Activated T-helper 1 cell treated with anti-CD3 and anti-CD28 coated beads, Interleukin-12 subunit alpha, Interleukin-12 subunit beta, Interleukin-2, Interleukin-4 antibody, amounts not matched to agents 30 ng/mL and 10 ng/mL and 1 ng/mL, durations not matched to agents 14 hours and 24 hours and 36 hours (primary cell): ENCODE measurements around the gene C12orf56. TPM values are rescaled to one million over a fixed set of nuclear protein-coding genes. Genes with fewer than 3 reads are reported as not detected.
"Not testable (repeated sequence)": the region's sequence is repeated elsewhere in the genome, so short reads cannot be mapped to it uniquely, and the experiment has no call there.

Source experiments
- DNase-seq: peaks from one replicate; pipeline ENCODE4 v3.0.0; 2021; ENCODE audit warnings: low spot score
- H3K27ac Mint-ChIP-seq: one replicate; pipeline ENCODE4 v1.8.0; 2021; ENCODE audit warnings: mild to moderate bottlenecking, mixed read lengths
- H3K27me3 Mint-ChIP-seq: one replicate; pipeline ENCODE4 v1.8.0; 2022; ENCODE audit warnings: mild to moderate bottlenecking, moderate library complexity, mixed read lengths; ENCODE audit not compliant: insufficient read depth
- H3K36me3 Mint-ChIP-seq: one replicate; pipeline ENCODE4 v1.8.0; 2021; ENCODE audit warnings: low read depth, mixed read lengths
- H3K4me1 Mint-ChIP-seq: one replicate; pipeline ENCODE4 v1.8.0; 2021; ENCODE audit warnings: low read depth, mixed read lengths
- H3K4me3 Mint-ChIP-seq: one replicate; pipeline ENCODE4 v1.8.0; 2021; ENCODE audit warnings: mild to moderate bottlenecking, moderate library complexity, mixed read lengths
- H3K9me3 Mint-ChIP-seq: one replicate; pipeline ENCODE4 v1.8.0; 2021; ENCODE audit warnings: mixed read lengths
- intact Hi-C: fragments of 100-400 bp; cut with micrococcal nuclease; formaldehyde crosslinking; loops from one replicate; pipeline ENCODE4 v1.15.1; 2024
- total RNA-seq: library from RNA; stranded (reverse); gene quantifications from 2 replicates; pipeline ENCODE4 v1.2.3, GENCODE V29; 2022

The C12orf56 gene
- total RNA-seq, 1 donor from 2014 or later, result not detected

DNA sequence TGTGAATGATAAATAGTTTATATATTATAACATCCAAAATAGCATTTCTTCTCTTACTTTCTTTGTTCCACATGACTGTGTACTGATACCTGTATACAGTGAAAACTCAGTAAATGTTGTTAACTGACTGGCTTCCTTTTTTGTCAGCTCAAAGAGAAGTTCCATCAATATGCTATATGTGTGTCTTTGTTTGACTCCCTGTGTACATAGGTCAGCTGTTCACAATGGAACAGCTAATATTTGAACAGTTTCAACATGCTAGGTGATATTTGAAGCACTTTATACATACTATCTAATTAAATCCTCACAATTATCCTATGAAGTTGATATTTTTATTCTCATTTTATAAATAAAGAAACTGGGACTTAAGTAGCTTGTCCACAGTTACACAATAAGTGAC is 153.2 kb downstream of the C12orf56 start:
- Mint-ChIP-seq H3K4me3 (no peak overlapping the region), H3K27ac (no peak overlapping the region), H3K4me1 (no peaks in the 10 kb centered on the region), H3K27me3 (peaks cover 11% of the 10 kb centered on the region), H3K9me3 (no peaks in the 10 kb centered on the region), H3K36me3 (no peaks in the 10 kb centered on the region)
- intact Hi-C loops, result no loop called here
- DNase-seq, result no peak

DNA sequence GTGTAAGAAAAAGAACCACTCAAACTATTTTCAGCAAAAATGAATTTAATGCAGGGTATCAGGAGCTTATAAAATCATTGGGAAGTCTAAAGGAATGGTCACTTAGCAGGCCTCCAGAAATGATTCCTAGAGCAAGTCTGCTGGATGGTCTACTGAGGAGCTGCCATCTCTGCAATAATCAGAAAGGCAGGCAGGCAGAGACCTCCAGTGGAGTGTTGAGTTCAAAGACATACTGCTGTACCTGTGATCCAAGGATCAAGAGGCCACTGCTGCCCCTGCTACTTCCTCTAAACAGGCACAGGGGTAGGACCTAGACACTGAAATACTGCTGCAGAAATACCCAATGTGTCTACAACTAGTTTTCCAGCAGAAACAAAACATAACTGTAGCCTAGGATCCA is 154.0 kb downstream of the C12orf56 start:
- no peak overlapping the region for H3K4me3 Mint-ChIP-seq
- H3K4me1 Mint-ChIP-seq, result no peaks in the 10 kb centered on the region
- H3K9me3 Mint-ChIP-seq, result no peaks in the 10 kb centered on the region
- H3K27ac Mint-ChIP-seq, result no peak overlapping the region
- H3K36me3 Mint-ChIP-seq, result no peaks in the 10 kb centered on the region
- DNase-seq, result no peak
- intact Hi-C loops, result no loop called here
- H3K27me3 Mint-ChIP-seq, result peaks cover 9% of the 10 kb centered on the region

DNA sequence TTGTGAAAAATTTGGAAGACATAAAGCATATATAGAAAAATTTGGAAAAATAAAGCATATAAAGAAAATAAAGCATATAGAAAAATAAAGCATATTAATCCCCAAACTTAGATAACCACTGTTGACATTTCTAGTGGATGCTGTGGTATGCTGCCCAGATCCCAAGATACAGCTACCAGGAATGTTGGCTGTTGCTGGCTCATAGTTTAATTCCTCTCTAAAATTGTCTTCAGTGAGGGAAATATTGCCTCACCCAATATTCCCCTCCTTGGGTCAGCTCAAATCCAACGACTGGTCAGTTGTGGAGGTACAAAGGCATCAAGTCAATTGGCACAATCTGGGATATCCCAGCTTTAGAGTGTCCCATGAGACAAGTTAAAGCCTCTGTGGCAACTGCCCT is 158.4 kb downstream of the C12orf56 start:
- no peak for DNase-seq
- H3K27me3 Mint-ChIP-seq, result peaks cover 27% of the 10 kb centered on the region
- no peaks in the 10 kb centered on the region for H3K4me1 Mint-ChIP-seq
- intact Hi-C loops, result no loop called here
- no peaks in the 10 kb centered on the region for H3K36me3 Mint-ChIP-seq
- no peak overlapping the region for H3K27ac Mint-ChIP-seq
- H3K9me3 Mint-ChIP-seq, result no peaks in the 10 kb centered on the region
- H3K4me3 Mint-ChIP-seq, result no peak overlapping the region

DNA sequence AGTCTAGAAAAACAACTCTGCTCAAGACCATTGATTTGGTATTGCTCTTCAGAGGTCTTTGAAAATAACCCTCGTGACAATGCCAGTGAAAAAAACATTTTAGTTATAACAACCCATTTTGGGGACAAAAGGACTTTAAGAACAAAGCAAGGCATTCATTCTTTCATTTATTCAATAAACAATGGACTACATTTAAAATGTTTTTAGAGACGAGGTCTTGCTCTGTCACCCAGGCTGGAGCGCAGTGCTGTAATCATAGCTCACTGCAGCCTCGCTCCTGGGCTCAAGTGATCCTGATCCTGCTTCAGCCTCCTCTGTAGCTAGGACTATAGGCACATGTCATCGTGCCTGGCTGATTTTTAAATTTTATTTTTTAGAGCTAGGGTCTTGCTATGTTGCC is 160.8 kb downstream of the C12orf56 start:
- no peak overlapping the region for H3K4me3 Mint-ChIP-seq
- no peaks in the 10 kb centered on the region for H3K4me1 Mint-ChIP-seq
- intact Hi-C loops, result loop anchor here (10.0 kb wide), 1 partner anchor 945 kb away; no protein-coding TSS in a partner anchor
- no peaks in the 10 kb centered on the region for H3K36me3 Mint-ChIP-seq
- DNase-seq, result no peak
- peaks cover 38% of the 10 kb centered on the region for H3K27me3 Mint-ChIP-seq
- H3K27ac Mint-ChIP-seq, result no peak overlapping the region
- H3K9me3 Mint-ChIP-seq, result no peaks in the 10 kb centered on the region

DNA sequence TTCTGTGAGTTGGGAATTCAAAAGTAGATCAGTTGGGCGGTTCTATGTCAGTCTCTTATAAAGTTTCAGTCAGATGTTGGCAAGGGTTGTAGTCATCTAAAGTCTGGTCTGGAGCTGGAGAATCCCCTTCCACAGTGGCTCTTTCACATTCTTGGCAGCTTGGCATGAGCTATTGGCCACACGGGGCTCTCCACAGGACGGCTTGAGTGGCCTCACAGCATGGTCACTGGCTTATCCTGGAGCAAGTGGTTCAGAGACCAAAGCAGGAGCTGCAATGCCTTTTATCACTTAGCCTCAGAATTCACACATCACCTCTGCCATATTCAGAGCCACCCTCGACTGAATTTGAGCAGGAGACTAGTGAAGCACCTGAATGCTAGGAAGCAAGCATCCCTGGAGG is 161.3 kb downstream of the C12orf56 start:
- H3K4me3 Mint-ChIP-seq, result no peak overlapping the region
- intact Hi-C loops, result loop anchor here (10.0 kb wide), 1 partner anchor 946 kb away; no protein-coding TSS in a partner anchor

DNA sequence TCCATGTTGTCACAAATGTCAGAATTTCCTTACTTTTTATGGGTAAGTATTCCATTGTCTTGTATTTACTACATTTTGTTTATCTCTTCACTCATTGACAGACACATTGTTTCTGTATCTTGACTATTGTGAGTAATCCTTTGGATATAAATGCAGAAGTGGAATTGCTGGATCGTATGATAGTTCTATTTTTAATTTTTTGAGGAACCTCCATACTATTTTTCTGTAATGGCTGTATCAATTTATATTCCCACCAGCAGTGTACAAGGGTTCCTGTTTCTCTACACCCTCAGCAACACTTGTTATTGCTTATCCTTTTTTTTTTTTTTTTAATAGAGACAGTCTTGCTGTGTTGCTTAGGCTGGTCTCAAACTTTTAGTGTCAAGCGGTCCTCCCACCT is 164.9 kb downstream of the C12orf56 start:
- H3K4me3 Mint-ChIP-seq, result no peak overlapping the region
- H3K36me3 Mint-ChIP-seq, result peaks cover 2% of the 10 kb centered on the region
- H3K27me3 Mint-ChIP-seq, result peaks cover 32% of the 10 kb centered on the region
- H3K9me3 Mint-ChIP-seq, result no peaks in the 10 kb centered on the region
- DNase-seq, result no peak
- intact Hi-C loops, result loop anchor here (10.0 kb wide), 1 partner anchor 949 kb away; no protein-coding TSS in a partner anchor
- H3K4me1 Mint-ChIP-seq, result peaks cover 10% of the 10 kb centered on the region
- H3K27ac Mint-ChIP-seq, result no peak overlapping the region

More for the DNA sequence above, 161.3 kb downstream of the C12orf56 start:
- Mint-ChIP-seq H3K27me3 (peaks cover 38% of the 10 kb centered on the region), H3K27ac (no peak overlapping the region), H3K4me1 (no peaks in the 10 kb centered on the region), H3K36me3 (no peaks in the 10 kb centered on the region), H3K9me3 (no peaks in the 10 kb centered on the region)
- no peak for DNase-seq

DNA sequence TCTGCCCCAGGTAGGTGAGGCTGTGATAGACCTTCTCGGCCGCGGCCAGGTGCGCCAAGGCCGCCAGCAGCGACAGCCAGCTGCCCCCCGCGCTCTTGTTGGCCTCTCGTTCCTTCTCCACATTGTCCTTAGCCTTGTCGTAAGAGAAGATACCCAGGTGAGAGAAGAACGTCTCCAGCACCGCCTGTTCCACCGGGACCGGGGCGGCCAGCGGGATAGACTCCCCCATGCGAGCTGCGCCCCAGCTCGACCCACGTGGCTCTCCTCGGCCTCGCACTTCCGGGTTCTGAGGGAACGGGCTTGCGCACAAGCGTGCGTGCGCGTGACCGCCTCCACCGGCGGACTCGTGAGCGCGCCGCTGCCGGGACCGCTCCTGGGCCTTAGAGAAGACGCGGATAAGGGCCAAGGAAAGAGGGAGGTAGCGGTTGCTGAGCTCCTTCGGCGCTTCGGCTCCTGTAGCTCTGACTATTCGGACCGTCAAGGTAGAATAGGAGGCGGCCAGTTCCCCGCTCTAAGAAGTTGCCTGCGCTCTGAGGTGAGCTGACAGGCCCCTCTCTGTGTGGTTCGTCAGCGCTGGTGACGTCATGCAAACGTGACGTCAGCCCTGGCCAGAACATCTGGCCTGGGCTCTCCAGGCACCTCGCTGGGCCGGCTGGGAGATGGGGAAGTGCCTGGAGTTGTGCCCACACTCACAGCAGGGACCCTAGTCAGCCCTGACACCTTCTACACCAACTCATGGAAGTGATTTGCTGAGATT is 168.4 kb downstream of the C12orf56 start, which contains the start of gene KICS2:
KICS2 (minus strand) TSS at position 288 of the 757 bp plus-strand sequence; CDS start at position 229, 59 bp downstream.
- H3K4me1 Mint-ChIP-seq, result peaks cover 33% of the 10 kb centered on the region
- no peaks in the 10 kb centered on the region for H3K9me3 Mint-ChIP-seq
- peak within 1 kb of the TSS; percentile 100 for H3K27ac Mint-ChIP-seq
- intact Hi-C loops, result loop anchor here (1.0 to 10.0 kb wide), 7 partner anchors 182 to 953 kb away; partner anchors contain the start of genes GNS, SRGAP1, TBK1 and XPOT
- peak within 1 kb of the TSS; percentile 100 for H3K4me3 Mint-ChIP-seq
- peaks cover 14% of the 10 kb centered on the region for H3K27me3 Mint-ChIP-seq
- peaks cover 2% of the 10 kb centered on the region for H3K36me3 Mint-ChIP-seq
- peak; percentile 88 for DNase-seq

DNA sequence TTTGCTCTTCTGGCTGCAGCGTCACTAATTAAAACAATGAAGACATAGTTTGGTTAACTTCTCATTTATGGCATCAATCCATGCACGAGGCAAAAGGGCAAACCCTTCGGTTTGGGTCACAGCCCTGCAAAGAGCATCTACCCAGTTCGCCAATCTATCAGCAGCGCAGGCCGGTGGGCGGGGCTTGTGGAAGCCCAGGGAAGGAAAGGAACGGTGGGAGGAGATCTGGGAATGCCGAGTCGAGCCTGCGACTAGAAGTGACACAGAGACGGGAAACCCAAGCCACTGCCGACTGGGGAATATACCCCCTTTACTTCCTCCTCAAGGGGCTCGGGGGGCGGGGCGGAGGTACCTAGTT is 168.9 kb downstream of the C12orf56 start:
- peak; percentile 35 for DNase-seq
- intact Hi-C loops, result loop anchor here (1.0 to 10.0 kb wide), 7 partner anchors 183 to 953 kb away; partner anchors contain the start of genes GNS, SRGAP1, TBK1 and XPOT
- peak overlapping the region; percentile 100 for H3K27ac Mint-ChIP-seq
- H3K27me3 Mint-ChIP-seq, result peaks cover 13% of the 10 kb centered on the region
- H3K4me3 Mint-ChIP-seq, result peak overlapping the region; percentile 100
- no peaks in the 10 kb centered on the region for H3K9me3 Mint-ChIP-seq
- H3K4me1 Mint-ChIP-seq, result peaks cover 33% of the 10 kb centered on the region
- peaks cover 2% of the 10 kb centered on the region for H3K36me3 Mint-ChIP-seq

DNA sequence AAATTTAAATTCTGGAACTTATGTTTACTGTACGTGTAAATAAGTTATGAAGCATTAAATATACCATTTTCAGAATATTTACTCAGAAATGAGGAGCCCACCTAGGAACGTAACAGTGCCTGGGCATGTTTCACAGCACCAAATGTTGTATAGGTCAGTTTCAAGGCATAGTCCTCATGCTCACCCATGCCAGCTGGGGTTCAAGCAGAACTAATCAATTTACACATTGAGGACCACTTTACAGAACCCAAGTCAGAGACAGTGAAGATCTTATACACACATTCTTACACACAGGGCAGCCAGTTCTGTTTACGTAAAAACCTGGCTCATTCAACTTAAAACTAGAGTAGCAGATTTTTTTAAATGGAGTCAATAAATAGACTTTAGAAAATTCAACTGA is 170.5 kb downstream of the C12orf56 start:
- Mint-ChIP-seq H3K27me3 (peaks cover 2% of the 10 kb centered on the region), H3K36me3 (peaks cover 2% of the 10 kb centered on the region), H3K4me3 (no peak overlapping the region), H3K27ac (no peak overlapping the region), H3K9me3 (no peaks in the 10 kb centered on the region), H3K4me1 (peaks cover 33% of the 10 kb centered on the region)
- intact Hi-C loops, result loop anchor here (5.0 to 10.0 kb wide), 2 partner anchors 537 to 955 kb away; partner anchors contain the start of gene GNS
- no peak for DNase-seq

DNA sequence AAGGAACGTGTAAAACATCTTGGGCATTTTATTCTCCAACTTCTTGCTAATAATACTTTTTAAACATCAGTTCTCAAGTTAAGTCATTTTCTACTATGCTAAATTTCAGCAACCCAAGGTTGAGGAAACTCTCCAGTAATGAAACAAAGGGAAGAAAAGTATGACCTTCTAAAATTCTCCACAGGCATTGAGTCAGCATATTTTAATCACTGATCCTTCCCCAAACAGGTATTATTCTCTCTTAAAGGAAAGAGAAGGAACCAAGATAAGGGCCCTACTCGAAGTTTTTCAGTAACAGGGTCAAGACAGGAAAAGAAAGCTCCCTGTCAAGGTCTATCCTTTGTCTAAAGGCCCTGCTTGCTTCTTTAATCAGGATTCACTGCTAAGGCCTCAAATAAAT is 171.4 kb downstream of the C12orf56 start:
- DNase-seq, result no peak
- intact Hi-C loops, result no loop called here
- Mint-ChIP-seq H3K4me3 (peak overlapping the region; percentile 27), H3K36me3 (peaks cover 2% of the 10 kb centered on the region), H3K27ac (no peak overlapping the region), H3K27me3 (no peaks in the 10 kb centered on the region), H3K4me1 (peaks cover 33% of the 10 kb centered on the region), H3K9me3 (no peaks in the 10 kb centered on the region)

DNA sequence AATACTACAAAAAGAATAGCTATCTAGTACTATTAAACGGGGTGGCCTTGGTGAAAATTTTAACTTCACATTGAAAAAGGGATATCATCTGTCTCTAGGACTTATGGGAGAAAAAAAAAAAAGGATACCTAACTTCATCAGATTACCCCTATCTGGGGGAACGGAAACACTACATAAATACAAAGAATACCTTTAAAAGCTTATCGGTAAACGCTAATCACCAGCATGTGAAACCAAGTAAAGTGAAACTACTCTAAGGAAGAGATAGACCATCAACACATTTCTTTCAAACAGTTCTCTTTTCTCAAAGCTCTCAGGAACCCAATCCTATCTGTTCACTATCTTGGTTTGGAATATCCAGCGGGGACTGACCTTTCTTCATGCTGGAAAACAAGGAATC is 172.0 kb downstream of the C12orf56 start:
- H3K9me3 Mint-ChIP-seq, result no peaks in the 10 kb centered on the region
- peaks cover 7% of the 10 kb centered on the region for H3K36me3 Mint-ChIP-seq
- intact Hi-C loops, result no loop called here
- DNase-seq, result no peak
- no peak overlapping the region for H3K4me3 Mint-ChIP-seq
- H3K4me1 Mint-ChIP-seq, result peaks cover 33% of the 10 kb centered on the region
- H3K27ac Mint-ChIP-seq, result no peak overlapping the region
- H3K27me3 Mint-ChIP-seq, result no peaks in the 10 kb centered on the region

DNA sequence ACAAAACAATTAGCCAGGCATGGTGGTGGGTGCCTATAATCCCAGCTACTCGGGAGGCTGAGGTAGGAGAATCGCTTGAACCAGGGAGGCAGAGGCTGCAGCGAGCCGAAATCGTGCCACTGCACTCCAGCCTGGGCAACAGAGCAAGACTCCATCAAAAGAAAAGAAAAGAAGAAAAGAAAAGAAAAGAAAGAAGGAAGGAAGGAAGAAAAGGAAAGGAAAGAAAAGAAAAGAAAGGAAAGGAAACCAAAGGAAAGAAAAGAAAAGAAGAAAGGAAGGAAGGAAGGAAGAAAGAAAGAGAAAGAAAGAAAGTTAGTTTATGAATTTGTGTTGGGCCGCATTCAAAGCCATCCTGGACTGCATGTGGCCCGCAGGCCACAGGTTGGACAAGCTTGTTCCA is 172.9 kb downstream of the C12orf56 start:
- Mint-ChIP-seq H3K4me3 (peak overlapping the region; percentile 29), H3K4me1 (peaks cover 33% of the 10 kb centered on the region)
- H3K27me3 Mint-ChIP-seq, H3K27ac Mint-ChIP-seq, H3K9me3 Mint-ChIP-seq, intact Hi-C loops, DNase-seq, H3K36me3 Mint-ChIP-seq: not testable (repeated sequence)

DNA sequence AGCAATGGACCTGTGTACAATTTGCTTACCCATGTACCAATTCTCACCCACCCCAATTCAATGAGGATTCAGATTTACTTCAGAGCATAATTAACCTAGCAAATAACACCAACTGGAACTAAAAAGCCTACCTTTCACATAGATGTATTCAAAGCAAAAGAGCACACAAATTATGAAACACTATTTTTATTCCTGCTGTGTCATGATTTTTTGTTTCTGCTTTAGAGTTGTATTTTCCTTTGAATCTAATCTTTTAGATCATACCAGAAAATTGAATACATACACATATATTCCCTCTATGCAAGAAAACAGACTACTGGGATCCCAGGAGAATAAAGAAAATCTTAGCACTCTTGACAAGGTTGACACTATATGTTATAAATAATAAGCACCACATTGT is 174.3 kb downstream of the C12orf56 start:
- intact Hi-C loops, result no loop called here
- H3K9me3 Mint-ChIP-seq, result no peaks in the 10 kb centered on the region
- DNase-seq, result no peak
- peaks cover 28% of the 10 kb centered on the region for H3K4me1 Mint-ChIP-seq
- no peak overlapping the region for H3K27ac Mint-ChIP-seq
- H3K4me3 Mint-ChIP-seq, result no peak overlapping the region
- H3K27me3 Mint-ChIP-seq, result no peaks in the 10 kb centered on the region
- H3K36me3 Mint-ChIP-seq, result peaks cover 11% of the 10 kb centered on the region
